SJCRH30 (cell line): ENCODE measurements around the gene GPR63. TPM values are rescaled to one million over a fixed set of nuclear protein-coding genes. Genes with fewer than 3 reads are reported as not detected.

Experiments used
- DNase-seq, 2 experiments: peaks; one replicate each; pipeline ENCODE4 v3.0.0-alpha.2; 2015 to 2020
- H3K27ac ChIP-seq: fragments of 250-450 bp; sonication (Bioruptor Pico); 2 replicates; pipeline ENCODE4 v1.5.1; 2020; ENCODE audit warnings: mild to moderate bottlenecking, moderate library complexity
- H3K27me3 ChIP-seq: fragments of 250-450 bp; sonication (Bioruptor Pico); 2 replicates; pipeline ENCODE4 v1.5.1; 2020; ENCODE audit warnings: mild to moderate bottlenecking, moderate library complexity
- H3K36me3 ChIP-seq: fragments of 250-450 bp; sonication (Bioruptor Pico); 2 replicates; pipeline ENCODE4 v1.5.1; 2020; ENCODE audit warnings: mild to moderate bottlenecking, moderate library complexity
- H3K4me1 ChIP-seq: fragments of 250-450 bp; sonication (Bioruptor Pico); 2 replicates; pipeline ENCODE4 v1.5.1; 2020; ENCODE audit warnings: mild to moderate bottlenecking, moderate library complexity
- H3K4me3 ChIP-seq: fragments of 250-450 bp; sonication (Bioruptor Pico); 2 replicates; pipeline ENCODE4 v1.5.1; 2020; ENCODE audit warnings: mild to moderate bottlenecking, moderate library complexity
- H3K9me3 ChIP-seq: fragments of 250-450 bp; sonication (Bioruptor Pico); replicated peaks from 2 replicates; pipeline ENCODE4 v1.5.1; 2020; ENCODE audit warnings: mild to moderate bottlenecking, moderate library complexity
- total RNA-seq: library from RNA; depleted of rRNA; stranded (reverse); fragments of >200 nt; shearing (Covaris generic); gene quantifications from 2 replicates; pipeline ENCODE4 v1.2.3, GENCODE V29; 2014; rRNA removed

The GPR63 gene
- total RNA-seq, 1 experiment from 2014 or later, result 9.8 TPM

GRCh38 chr6:96760153-96760687 is 77.1 kb downstream of the GPR63 start:
- H3K36me3 ChIP-seq, result no peaks in the 10 kb centered on the region
- no peak overlapping the region for H3K4me3 ChIP-seq
- H3K27me3 ChIP-seq, result 0 out of 2 replicates have a peak, but pooled peaks cover 2% of the 10 kb centered on the region
- no peaks in the 10 kb centered on the region for H3K4me1 ChIP-seq
- H3K9me3 ChIP-seq, result no peaks in the 10 kb centered on the region
- DNase-seq, result peak in 1 of 2 experiments; percentile 12
- no peak overlapping the region for H3K27ac ChIP-seq

GRCh38 chr6:96755096-96755495 is 82.2 kb downstream of the GPR63 start:
- Histone ChIP-seq H3K36me3 (no peaks in the 10 kb centered on the region), H3K27me3 (0 out of 2 replicates have a peak, but pooled peaks cover 2% of the 10 kb centered on the region), H3K9me3 (no peaks in the 10 kb centered on the region), H3K4me1 (no peaks in the 10 kb centered on the region), H3K27ac (no peak overlapping the region), H3K4me3 (no peak overlapping the region)
- no peak for DNase-seq

GRCh38 chr6:96749891-96750290 is 87.4 kb downstream of the GPR63 start:
- no peaks in the 10 kb centered on the region for H3K36me3 ChIP-seq
- H3K4me1 ChIP-seq, result no peaks in the 10 kb centered on the region

More at GRCh38 chr6:96749891-96750290, 87.4 kb downstream of the GPR63 start:
- Histone ChIP-seq H3K4me3 (no peak overlapping the region), H3K9me3 (no peaks in the 10 kb centered on the region), H3K27me3 (no peaks in the 10 kb centered on the region), H3K27ac (no peak overlapping the region)
- DNase-seq, result no peak

Other genes starting within 250 kb of the GPR63 start
- 49.4 and 69.7 TPM in 2 replicates for gene NDUFAF4, start 60.4 kb upstream of the GPR63 start, total RNA-seq
- 0.30 TPM in 1 of 2 replicates, not detected in the other for gene KLHL32, start 87.3 kb upstream of the GPR63 start, total RNA-seq